SIG-M5 (cell line): ENCODE measurements around the gene PIGN.

Experiments
- DNase-seq: peaks from one replicate; lab custom pipeline; 2025; lab: John Stamatoyannopoulos, UW

PIGN gene, protein sequence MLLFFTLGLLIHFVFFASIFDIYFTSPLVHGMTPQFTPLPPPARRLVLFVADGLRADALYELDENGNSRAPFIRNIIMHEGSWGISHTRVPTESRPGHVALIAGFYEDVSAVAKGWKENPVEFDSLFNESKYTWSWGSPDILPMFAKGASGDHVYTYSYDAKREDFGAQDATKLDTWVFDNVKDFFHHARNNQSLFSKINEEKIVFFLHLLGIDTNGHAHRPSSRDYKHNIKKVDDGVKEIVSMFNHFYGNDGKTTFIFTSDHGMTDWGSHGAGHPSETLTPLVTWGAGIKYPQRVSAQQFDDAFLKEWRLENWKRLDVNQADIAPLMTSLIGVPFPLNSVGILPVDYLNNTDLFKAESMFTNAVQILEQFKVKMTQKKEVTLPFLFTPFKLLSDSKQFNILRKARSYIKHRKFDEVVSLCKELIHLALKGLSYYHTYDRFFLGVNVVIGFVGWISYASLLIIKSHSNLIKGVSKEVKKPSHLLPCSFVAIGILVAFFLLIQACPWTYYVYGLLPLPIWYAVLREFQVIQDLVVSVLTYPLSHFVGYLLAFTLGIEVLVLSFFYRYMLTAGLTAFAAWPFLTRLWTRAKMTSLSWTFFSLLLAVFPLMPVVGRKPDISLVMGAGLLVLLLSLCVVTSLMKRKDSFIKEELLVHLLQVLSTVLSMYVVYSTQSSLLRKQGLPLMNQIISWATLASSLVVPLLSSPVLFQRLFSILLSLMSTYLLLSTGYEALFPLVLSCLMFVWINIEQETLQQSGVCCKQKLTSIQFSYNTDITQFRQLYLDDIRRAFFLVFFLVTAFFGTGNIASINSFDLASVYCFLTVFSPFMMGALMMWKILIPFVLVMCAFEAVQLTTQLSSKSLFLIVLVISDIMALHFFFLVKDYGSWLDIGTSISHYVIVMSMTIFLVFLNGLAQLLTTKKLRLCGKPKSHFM

DNA sequence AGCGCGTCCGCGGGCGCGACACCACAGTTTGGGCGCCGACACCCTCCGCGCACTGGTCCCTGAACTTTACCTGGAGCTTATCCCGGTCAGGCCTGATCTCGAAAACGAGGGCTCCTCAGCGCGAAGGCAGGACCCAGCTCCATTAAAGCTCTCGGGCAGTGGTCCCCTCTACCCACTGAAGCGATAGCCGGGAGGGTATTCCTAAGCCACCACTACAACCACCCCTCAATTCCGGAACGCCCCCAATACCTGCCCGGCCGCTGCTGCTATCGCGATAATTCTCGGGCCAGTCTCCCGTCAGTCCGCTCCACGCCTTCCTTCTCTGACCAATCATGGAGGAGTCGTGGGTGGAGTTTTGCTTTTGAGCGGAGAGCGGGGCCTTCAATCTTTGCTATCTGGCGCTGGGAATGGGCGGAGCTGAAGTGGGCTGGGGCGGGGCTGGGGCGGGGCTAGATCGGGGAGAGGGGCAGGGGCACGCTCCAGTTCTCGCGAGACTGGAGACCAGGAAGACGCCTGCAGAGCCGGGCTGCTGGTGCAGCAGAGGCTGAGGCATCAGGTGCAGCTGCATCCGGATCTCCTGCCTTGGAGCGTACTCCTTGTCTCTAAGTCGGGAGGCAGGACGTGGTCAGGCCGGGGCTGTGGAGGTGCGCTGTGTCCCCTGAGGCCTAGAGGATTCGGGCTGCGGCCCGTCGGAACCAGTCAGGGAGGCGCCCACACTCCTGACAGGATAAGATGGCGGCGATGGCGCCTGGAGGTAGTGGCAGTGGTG is at the start of gene PIGN, which contains the start of gene RELCH:
Gene PIGN (minus strand): TSS at position 283 of the 769 bp plus-strand sequence. CDS start 25,703 bp downstream, outside the sequence.
Gene RELCH (plus strand): TSS at position 482 of the 769 bp plus-strand sequence. CDS start 251 bp downstream, at position 733.
- peak; percentile 89 for DNase-seq

DNA sequence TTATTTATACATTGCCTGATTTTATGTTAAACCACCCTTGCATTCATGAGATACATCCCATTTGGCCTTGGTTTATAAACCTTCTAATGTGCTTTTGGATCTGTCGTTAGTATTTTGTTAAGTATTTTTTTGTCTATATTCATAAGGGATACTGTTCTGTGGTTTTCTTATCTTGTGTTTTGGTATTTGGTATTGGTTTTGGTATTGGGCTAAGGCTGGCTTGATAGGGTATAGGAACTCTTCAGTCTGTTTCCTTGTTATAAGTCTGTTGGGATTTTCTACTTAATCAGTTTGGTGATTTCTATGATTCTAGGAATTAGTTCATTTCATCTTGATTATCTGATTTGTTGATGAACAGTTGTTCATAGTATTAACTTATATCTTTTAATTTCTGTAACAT is 49.4 kb upstream of the PIGN start:
- DNase-seq = no peak

DNA sequence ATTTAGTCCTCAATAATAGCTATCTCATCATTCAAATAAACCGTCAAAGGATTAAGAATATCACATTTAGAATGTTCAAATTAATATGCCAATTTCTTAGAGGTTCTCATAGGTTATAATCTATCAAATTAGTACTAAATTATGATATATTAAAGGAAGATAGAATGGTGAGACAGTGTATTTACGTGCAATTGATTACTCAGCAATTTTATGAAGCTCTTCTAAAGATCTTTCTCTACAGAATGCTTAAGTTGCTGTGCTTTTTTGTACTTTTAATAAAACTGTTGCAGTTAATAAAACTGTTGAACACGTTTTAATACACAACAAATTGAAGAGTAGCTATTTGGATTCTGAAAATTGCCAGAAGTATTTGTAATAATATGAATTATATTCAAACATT is 39.2 kb upstream of the PIGN start:
- no peak for DNase-seq

DNA sequence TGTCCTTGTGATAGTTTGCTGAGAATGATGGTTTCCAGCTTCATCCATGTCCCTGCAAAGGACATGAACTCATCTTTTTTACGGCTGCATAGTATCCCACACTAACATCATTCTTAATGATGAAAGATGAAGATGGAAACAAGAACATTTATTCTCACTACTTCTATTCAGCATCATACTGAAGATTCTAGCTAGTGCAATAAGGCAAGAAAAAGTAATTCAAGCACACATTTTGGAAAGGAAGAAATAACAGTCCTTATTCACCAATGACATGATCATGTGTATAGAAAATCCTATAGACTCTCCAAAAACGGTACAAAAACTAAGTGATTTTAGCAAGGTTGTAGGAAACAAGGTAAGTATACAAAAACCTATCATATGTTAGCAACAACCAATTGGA is 37.4 kb upstream of the PIGN start:
- DNase-seq = no peak

DNA sequence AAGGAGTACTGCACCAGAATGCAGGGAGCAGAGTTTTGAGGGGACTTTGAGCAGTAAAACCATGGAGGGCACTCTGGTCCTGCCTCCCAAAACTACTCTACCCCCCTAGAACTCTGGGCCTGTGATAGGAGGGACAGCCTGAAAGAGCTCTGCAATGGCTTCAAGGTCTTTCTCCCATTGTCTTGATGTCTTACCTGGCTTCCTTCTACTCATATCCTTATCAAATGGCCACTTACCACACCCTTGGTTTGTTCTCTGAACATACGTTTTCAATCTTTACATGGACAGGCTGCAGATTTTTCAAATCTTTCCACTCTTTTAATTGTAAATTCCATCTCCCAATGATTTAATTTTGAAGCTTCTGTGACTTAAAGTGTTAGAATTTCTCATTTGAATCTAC is 27.9 kb upstream of the PIGN start:
- DNase-seq = no peak

DNA sequence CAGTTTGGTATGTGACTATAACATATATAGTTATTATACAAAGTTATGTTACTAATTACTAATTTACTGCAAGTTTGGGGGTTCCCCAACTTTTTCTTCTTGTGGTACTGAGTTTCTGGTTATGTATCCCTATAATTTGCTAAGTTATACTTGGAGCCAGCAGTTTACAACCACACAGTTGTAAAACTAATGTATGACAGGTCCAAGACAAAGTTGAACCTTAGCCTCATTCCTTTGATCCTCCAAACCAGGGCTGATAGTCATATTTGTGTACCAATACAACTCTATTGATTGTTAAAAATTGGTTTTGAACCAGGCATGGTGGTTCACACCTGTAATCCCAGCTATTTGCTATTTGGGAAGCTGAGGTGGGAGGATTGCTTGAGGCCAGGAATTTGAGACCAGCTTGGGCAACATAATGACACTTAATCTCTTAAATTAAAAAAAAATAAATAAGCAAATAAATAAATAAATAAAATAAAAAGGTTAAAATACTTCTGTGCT is 24.5 kb upstream of the PIGN start:
- DNase-seq = no peak

DNA sequence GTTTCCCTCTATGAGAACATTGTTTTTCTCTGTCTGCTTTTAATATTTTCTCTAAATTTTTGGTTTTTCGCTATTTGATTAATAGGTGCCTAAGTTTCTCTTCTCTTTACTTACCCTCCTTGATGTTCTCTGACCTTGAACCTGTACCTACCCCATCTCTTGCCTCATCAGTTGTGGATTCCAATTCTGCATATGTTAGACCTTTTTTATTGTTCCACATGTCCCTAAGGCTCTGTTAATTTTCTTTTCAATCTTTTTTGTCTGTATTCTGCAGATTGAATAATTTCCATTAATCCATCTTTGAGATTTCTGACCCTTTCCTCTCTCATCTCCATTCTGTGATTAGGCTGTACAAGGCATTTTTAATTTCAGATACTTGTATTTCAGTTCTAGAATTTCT is 23.3 kb upstream of the PIGN start:
- no peak for DNase-seq

DNA sequence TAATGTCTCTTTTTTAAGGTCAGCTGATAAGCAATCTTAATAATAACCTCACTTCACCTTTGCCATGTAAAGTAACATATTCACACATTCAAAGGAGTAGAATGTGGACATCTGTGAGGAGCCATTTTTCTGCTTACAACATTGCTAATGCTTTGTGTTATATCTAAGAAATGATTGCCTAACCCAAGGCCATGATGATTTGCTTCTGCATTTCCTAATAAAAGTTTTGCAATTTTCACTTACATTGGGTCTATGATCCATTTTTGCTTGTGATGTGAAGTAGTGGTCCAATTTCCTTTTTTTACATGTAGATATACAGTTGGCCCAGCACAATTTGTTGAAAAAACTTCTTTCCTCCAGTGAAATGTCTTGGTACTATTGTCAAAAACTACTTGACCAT is 22.2 kb upstream of the PIGN start:
- DNase-seq = no peak

DNA sequence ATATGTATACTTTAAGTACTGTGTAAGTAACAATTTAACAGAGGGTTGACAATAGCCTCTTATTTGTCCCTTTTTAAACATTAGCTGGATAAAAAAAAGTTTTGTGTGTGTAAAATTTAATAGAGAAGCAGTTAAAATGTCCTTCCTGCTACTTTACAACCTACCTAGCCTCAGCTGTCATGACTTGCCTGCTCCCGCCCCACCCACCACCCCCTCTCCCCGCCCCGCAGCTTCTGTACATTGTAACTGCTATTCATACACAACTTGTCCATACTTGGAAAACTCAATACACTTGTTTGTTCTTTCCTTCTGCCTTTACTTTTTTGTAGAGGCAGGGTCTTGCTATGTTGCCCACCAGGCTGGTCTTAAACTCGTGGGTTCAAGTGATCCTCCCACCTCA is 19.7 kb upstream of the PIGN start:
- no peak for DNase-seq

DNA sequence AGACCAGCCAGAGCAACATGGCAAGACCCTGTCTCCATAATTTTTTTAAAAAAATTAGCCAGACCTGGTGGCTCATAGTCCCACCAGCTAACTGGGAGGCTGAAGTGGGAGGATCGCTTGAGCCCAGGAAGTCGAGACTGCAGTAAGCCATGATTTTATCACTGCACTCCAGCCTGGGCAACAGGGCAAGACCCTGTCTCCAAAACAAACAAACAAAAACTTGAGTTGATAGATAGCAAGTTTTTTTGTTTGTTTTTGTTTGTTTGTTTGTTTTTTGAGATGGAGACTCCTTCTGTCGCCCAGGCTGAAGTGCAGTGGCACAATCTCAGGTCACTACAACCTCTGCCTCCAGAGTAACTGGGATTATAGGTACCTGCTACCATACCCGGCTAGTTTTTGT is 19.0 kb upstream of the PIGN start:
- DNase-seq = no peak

DNA sequence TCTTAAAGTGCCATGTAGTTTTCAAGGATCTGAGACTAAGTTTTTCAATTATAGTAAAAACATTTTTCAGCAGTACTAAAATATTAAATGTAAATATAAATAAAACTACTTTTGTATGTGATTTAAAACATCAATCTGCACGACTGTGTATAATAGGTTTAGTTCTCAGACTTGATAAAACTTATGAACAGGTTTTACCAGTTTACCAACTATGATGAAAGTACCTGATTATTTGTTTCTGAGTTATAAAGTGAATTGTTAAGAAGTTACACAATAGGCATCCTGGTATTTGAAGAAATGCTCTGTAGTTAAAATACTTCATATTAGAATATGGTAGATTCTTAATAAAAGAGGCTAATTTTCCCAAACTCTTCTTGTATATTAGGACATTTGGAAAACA is 15.0 kb upstream of the PIGN start:
- no peak for DNase-seq

DNA sequence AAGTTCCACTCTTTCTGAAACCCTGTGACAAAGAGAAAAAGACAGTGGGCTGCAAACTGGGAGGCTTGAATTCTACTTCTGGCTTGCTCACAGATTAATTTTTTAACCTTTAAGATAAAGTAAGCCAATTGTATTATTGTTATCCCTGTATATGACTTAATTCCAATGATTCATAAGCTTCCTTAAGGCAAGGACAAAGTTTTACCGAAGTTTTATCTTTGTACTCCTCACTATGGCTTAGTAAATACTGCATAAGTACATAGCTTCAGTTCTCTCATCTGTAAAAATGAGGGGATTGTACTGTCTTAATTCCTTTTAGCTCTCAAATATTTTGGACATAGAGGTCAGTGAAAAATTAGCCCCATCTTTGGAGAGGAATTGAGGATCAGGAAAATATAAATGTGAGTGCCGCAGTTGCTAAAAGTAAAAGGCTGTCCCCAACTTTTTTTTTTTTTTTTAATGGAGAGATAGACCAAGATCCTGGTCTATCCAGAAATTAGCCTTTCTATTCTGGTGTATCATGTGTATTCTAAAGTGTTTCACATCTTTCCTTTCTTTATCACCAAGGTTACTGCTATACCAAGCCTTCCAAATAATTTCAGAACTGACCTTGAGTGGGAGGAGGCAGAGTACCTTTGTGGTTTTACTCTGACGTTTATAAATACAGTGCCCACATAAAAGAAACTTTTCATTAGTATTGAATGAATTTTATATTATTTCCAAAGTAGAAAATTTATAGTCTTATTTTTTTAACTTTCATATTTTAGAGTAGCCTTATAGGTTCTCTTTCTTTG is 13.5 kb upstream of the PIGN start:
- no peak for DNase-seq

DNA sequence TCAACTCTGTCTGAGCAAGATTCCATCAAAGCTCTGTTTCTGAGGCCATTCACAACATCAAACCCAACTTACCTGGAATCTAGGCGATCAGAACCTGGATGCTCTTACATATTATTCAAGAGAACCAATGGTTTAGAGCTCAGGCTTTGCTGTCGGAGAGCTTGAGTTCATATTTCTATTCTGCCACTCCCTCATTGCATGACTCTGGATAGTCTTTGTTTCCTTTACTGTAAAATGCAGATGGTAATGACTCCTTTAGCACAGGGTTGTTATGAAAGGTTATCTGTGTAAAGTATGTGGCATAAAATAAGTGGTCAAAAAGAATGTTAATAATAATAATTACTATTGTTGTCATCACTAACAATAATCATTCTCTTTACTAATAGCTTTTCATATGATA is 12.8 kb upstream of the PIGN start:
- no peak for DNase-seq

DNA sequence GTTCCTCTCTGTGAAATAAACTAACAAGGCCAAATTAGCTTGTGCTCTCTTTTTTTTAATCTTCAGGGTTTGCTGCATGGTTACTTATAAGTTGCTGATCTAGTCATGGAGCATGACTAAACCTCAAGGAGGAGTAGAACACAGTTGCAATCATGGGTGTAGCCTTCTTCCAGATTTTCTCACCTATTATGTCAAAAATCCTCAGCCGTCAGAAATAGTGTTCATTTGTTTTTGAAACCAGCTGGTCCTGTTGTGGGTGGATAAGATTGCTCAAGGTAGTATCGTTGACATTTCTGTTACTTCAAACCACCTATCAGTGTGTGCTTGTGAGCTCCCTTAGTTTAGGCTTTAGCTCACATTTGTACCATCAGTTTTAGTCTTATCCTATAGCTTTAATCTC is 11.4 kb upstream of the PIGN start:
- DNase-seq = no peak

DNA sequence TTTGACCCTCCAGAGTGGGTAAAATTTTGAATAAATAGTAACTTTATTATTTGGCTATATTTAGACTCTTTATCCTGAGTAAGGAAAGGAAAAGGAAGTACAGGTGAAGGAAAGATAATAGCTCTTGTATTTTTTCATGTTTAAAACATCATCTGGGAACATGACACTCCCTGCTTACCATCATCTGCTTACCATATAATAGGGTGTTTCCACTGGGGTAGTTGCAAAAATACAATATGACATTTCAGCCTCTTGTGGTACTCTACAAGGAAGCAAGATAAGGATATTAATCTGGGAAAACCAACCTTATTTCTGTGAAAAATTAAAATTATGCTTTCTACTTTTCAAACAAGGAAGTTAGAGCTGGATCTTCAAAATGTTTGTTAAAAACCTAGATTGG is 10.1 kb upstream of the PIGN start:
- DNase-seq = no peak

DNA sequence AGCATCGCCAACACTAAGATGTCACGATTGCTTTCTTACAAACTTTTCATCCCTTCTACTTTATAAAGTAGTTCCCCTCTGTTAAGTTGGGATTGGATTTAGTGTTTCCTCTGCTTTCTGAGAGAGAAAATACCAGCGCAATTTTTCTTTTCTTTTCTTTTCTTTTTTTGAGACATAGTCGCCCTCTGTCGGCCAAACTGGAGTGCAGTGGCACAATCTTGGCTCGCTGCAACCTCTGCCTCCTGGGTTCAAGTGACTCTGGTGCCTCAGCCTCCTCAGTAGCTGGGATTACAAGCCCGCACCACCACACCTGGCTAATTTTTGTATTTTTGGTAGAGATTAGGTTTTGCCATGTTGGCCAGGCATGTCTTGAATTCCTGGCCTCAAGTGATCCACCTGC is 9.2 kb upstream of the PIGN start:
- DNase-seq = no peak

DNA sequence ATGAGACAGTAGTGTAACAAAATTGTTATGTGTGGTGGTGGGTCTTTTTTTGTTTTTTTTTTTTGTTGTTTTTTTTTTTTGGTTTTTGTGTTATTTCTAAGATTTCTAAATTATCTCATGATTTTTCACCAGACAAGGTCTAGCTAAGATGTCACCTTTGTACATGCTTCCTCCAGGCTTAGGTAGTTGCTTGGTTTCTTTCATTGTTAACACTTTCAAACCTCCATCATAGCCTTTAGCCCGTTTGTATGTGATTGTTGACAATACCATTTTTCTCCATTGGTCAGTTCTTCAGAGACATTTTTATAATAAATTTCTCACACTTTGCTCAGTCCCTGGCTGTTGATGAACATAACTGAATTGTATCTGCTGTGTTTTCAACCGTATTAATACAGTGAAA is 2.4 kb upstream of the PIGN start:
- no peak for DNase-seq

DNA sequence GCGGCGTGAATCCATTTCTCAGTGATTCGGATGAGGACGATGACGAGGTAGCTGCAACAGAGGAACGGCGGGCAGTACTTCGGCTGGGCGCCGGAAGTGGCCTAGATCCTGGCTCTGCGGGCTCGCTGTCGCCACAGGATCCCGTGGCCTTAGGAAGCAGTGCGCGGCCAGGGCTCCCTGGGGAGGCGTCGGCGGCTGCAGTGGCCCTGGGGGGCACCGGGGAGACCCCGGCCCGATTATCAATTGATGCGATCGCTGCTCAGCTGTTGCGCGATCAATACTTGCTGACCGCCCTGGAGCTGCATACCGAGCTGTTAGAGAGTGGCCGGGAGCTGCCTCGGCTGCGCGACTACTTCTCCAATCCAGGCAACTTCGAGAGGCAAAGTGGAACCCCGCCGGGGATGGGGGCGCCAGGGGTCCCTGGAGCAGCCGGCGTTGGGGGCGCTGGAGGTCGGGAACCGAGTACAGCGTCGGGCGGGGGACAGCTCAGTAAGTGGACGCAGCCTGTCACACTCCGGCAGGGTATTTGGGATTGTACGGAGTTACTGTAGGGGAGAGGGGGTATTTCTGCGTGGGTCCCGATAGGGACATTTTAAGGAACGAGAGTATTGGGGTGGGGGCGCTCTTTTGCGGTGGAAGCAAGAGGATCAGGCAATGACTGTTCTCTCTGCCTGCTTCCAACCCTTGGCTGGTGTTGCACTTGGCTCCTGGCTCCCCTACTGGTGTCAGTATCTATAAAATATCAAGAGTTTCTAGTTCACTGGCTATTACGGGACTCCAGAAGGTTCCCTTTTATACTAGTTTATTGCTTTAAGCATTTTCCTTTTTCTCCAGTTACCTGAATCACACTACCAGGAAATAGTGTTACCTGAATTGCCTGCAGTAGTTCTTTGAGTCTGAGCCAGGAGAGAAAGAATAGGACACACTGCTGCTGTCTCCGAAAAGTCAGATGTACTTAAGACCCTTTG is 971 bp upstream of the PIGN start:
- DNase-seq = no peak

DNA sequence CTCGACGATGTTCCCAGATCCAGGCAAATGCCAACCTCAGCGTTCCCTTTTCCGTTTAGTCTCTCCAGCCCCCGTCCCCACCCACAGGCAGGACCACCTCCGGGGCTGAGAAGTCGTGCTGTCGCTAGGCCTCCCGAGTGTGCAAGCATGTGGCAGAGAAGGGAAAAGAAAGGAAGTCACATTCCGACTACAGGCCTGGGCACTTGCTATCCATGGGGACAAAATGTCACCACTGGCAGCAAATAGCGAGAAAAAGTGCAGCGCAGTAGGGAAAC is 420 bp downstream of the PIGN start:
- DNase-seq = no peak

DNA sequence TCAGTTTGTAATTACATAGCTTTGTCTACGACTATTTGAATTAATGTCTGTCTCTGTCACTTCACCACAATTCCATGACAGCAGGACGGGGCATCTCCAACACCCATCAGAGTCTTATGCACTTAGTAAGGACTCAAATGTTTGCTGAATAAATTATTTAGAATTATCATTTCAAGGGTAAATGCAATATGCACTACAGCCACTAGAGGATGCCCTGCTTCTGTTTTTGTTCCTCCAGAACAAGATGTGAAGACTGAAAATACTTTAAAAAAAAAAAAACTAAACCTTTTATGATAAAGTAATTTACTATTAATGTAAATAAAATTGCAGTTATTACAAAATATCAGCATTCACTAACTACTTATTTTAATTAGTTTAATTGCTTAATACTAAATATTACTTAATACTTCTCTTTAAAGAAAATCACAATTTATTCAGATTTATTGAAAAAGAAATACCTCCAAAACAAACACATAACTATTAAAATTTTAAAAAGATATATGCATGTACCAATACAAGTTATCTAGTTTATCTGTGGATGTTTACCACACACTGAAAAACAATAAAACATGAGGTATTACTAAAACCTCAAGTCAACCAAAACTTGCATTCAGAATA is 3.2 kb downstream of the PIGN start:
- peak; percentile 1 for DNase-seq
